Upper lobe of left lung (tissue), 6 donors: ENCODE results near the gene HABP2. TPM values are rescaled to one million over a fixed set of nuclear protein-coding genes. Genes with fewer than 3 reads are reported as not detected.
A peak's percentile ranks its signal among the peaks of the same experiment; 100 is the strongest.

Experiments
- ATAC-seq, 2 donors: fragments of 200-7000 bp; cut with Tn5 transposase; one replicate each; pipeline ENCODE4 v1.9.1; 2022; ENCODE audit warnings: mild to moderate bottlenecking in 2 of 2, moderate library complexity in 2 of 2; ENCODE audit not compliant: low FRiP score in 2 of 2
- DNase-seq, 2 donors: peaks; one replicate each; pipeline ENCODE4 v3.0.0-alpha.2; 2019 to 2020
- H3K27ac ChIP-seq, 4 donors: fragments of 200-600 bp; sonication (generic); one replicate each; pipeline ENCODE4 v1.5.1; 2016 to 2019
- H3K27me3 ChIP-seq, 4 donors: fragments of 200-600 bp; sonication (generic); one replicate each; pipeline ENCODE4 v1.5.1; 2017 to 2019
- H3K36me3 ChIP-seq, 4 donors: fragments of 200-600 bp; sonication (generic); one replicate each; pipeline ENCODE4 v1.5.1; 2016 to 2019
- H3K4me1 ChIP-seq, 4 donors: fragments of 200-600 bp; sonication (generic); one replicate each; pipeline ENCODE4 v1.5.1; 2018 to 2019
- H3K4me3 ChIP-seq, 4 donors: fragments of 200-600 bp; sonication (generic); one replicate each; pipeline ENCODE4 v1.5.1; 2017 to 2019; ENCODE audit warnings: mild to moderate bottlenecking in 2 of 4, moderate library complexity in 1 of 4
- H3K9me3 ChIP-seq, 4 donors: fragments of 200-600 bp; sonication (generic); one replicate each; pipeline ENCODE4 v1.5.1; 2018 to 2019
- EP300 ChIP-seq, 4 donors: sonication (generic); formaldehyde crosslinking; IDR thresholded peaks; one replicate each; pipeline ENCODE4 v1.5.1; 2017; ENCODE audit warnings: antibody characterized with exemption in 4 of 4, control low read depth in 2 of 4
- POLR2A ChIP-seq, 4 donors: fragments of 450-650 bp; IDR thresholded peaks; one replicate each; pipeline ENCODE4 v1.5.1; 2016 to 2017; ENCODE audit warnings: antibody characterized with exemption in 4 of 4, mild to moderate bottlenecking in 2 of 4
- POLR2AphosphoS5 ChIP-seq, 2 donors: sonication (generic); formaldehyde crosslinking; IDR thresholded peaks; one replicate each; pipeline ENCODE4 v1.5.1; 2017; ENCODE audit warnings: antibody characterized with exemption in 2 of 2
- WGBS, 2 donors: methylation state at CpG; one replicate each; pipeline ENCODE4 v1.1.5; 2017 to 2018; 5-methylcytosine and 5-hydroxymethylcytosine counted together
- total RNA-seq, 6 donors: library from RNA; depleted of rRNA in 4 of 6; stranded (reverse); fragments of >200 nt in 4 of 6; gene quantifications; one replicate each; pipeline versions ENCODE4 v1.1.0 to v1.2.1, GENCODE V29; 2016 to 2021
- TF ChIP-seq, protein P1 (sequence below), 6 experiments: fragments of 450-650 bp in 4 of 6; fragments of 200-600 bp in 2 of 6; sonication (generic) in 2 of 6; IDR thresholded peaks; one replicate each; pipeline ENCODE4 v1.5.1; 2016 to 2019; ENCODE audit warnings: antibody characterized with exemption in 6 of 6
- donor health status: DM: no; HTN: no; CAD: no; lungs with moderate emphysema.
- donor health status: DM: no; HTN: yes; CAD: no; lungs with severe emphysema.

The HABP2 gene
- total RNA-seq, 6 donors from 2014 or later, result 0.15 to 10.3 (median 1.3) TPM; not detected in 2

DNA sequence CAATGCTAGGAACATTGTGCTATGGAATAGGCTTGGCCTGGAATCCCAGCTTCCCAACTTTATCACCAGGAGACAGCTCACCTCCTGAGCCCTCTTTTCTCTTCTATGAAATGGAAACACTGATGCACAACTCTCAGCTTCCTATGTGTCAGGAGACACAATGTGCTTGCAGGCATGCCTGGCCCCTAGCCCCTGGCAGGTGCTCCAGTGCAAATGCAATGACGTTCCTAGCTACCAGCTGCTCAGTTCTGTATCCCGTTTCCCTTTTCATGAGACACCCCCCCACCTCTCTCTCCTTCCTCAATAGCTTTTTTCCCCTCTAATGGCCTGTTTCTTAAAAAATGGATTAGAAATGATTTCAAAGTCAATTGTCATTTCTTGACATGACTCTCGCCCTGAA is 30.7 kb downstream of the HABP2 start:
- DNase-seq (no peak), ATAC-seq (no peak)
- Histone ChIP-seq H3K4me1 (no peaks in the 10 kb centered on the region), H3K36me3 (no peaks in the 10 kb centered on the region), H3K9me3 (no peaks in the 10 kb centered on the region), H3K27ac (no peak overlapping the region), H3K4me3 (no peak overlapping the region), H3K27me3 (no peaks in the 10 kb centered on the region)
- 45 to 58% methylated on average over 3 of the region's 3 CpGs for WGBS, 2 donors
- TF ChIP-seq POLR2A (IDR thresholded peaks at IDR 0.05) (no peak), POLR2AphosphoS5 (IDR thresholded peaks at IDR 0.05) (no peak), EP300 (IDR thresholded peaks at IDR 0.05) (no peak)
- TF ChIP-seq, protein P1, sequence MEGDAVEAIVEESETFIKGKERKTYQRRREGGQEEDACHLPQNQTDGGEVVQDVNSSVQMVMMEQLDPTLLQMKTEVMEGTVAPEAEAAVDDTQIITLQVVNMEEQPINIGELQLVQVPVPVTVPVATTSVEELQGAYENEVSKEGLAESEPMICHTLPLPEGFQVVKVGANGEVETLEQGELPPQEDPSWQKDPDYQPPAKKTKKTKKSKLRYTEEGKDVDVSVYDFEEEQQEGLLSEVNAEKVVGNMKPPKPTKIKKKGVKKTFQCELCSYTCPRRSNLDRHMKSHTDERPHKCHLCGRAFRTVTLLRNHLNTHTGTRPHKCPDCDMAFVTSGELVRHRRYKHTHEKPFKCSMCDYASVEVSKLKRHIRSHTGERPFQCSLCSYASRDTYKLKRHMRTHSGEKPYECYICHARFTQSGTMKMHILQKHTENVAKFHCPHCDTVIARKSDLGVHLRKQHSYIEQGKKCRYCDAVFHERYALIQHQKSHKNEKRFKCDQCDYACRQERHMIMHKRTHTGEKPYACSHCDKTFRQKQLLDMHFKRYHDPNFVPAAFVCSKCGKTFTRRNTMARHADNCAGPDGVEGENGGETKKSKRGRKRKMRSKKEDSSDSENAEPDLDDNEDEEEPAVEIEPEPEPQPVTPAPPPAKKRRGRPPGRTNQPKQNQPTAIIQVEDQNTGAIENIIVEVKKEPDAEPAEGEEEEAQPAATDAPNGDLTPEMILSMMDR (IDR thresholded peaks at IDR 0.05), result no peak

DNA sequence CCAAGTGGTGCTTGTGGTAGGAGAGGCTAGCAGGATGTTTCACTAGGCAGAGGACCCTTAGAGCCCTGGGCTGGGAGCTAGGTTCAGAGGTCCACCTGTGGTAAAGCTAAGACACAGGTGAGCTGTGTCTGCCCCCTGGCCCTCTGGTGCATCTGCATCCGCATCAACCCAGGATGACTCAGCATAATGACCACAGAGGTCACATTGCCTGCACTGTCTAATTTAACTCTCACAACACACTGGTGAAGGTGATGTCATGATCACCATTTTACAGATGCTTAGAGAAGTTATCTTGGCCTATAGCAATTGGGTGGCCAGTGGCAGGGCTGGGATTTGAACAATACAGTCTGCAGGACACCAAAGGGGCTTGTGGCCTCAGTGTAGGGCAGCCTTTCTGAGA is 33.1 kb downstream of the HABP2 start:
- H3K4me1 ChIP-seq, result no peaks in the 10 kb centered on the region
- TF ChIP-seq POLR2A (IDR thresholded peaks at IDR 0.05) (no peak), POLR2AphosphoS5 (IDR thresholded peaks at IDR 0.05) (no peak), EP300 (IDR thresholded peaks at IDR 0.05) (no peak)
- TF ChIP-seq, protein P1 (IDR thresholded peaks at IDR 0.05), result no peak
- ATAC-seq (no peak), DNase-seq (no peak)
- no peak overlapping the region for H3K4me3 ChIP-seq
- H3K27ac ChIP-seq, result no peak overlapping the region
- H3K27me3 ChIP-seq, result no peaks in the 10 kb centered on the region
- H3K9me3 ChIP-seq, result no peaks in the 10 kb centered on the region
- no peaks in the 10 kb centered on the region for H3K36me3 ChIP-seq
- 75% methylated on average over 1 of the region's 1 CpG; no CpG with 5 or more reads in 1 of the 2 donors for WGBS, 2 donors

DNA sequence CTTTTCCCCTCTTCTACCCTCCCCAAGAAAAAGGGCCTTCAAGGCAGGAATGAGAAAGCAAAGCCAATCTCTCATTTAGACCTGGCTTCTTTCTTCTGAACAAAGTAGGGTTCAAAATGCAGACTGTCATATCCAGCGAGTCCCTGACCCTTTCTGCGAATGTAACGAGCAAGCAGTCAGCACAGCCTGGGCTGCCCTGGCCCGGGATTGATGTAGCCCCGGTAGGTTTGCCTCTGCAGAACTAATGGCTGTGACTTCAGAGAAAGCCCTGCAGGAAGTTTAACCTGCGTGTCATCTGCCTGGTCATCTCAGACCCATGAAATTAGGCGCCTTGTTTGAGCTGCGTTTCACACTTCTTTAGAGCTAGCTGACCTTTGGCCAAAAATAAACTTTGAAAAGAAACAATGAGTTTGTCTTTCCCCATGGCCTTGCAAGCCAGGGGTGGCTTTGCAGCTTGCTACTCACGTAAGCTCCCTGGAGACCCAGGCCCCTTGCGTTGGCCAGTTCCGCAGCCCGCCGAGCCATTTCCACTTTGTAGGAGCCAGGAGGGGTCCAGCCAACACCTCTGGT is 36.4 kb downstream of the HABP2 start:
- Histone ChIP-seq H3K4me3 (no peak overlapping the region), H3K27ac (no peak overlapping the region), H3K27me3 (no peaks in the 10 kb centered on the region), H3K36me3 (no peaks in the 10 kb centered on the region), H3K9me3 (no peaks in the 10 kb centered on the region), H3K4me1 (no peaks in the 10 kb centered on the region)
- DNase-seq (peak in 1 of 2 donors; percentile 48), ATAC-seq (no peak)
- TF ChIP-seq EP300 (IDR thresholded peaks at IDR 0.05), result no peak
- TF ChIP-seq POLR2AphosphoS5 (IDR thresholded peaks at IDR 0.05), result no peak
- TF ChIP-seq POLR2A (IDR thresholded peaks at IDR 0.05), result no peak
- TF ChIP-seq, protein P1 (IDR thresholded peaks at IDR 0.05), result no peak
- WGBS, 2 donors, result 78 to 83% methylated on average over 13 of the region's 13 CpGs

DNA sequence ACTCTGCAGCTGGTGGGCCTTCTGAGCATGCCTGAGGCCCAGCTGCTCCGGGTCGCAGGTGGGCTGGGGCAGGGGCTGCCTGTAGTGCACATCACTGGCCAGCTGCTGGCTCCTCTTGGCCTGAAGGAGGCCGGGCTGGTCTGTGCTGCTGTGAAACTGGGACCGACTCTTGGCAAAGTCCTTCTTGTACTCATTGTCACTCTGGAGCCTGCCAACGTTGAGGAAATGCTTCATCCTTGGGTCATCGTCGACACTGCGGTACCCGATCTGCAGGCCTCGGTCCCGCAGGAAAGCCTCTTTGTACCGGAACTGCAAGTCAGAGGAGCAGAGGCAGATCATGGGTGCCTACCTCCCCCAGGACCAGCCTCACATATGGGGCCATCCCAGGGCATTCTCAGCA is 37.7 kb downstream of the HABP2 start:
- Histone ChIP-seq H3K27ac (no peak overlapping the region), H3K4me3 (no peak overlapping the region), H3K27me3 (no peaks in the 10 kb centered on the region), H3K4me1 (no peaks in the 10 kb centered on the region), H3K36me3 (no peaks in the 10 kb centered on the region), H3K9me3 (no peaks in the 10 kb centered on the region)
- DNase-seq, result peak in 1 of 2 donors; percentile 40
- 80 to 94% methylated on average over 1 to 11 of the region's 12 CpGs for WGBS, 2 donors
- TF ChIP-seq, protein P1 (IDR thresholded peaks at IDR 0.05), result no peak
- TF ChIP-seq EP300 (IDR thresholded peaks at IDR 0.05), result no peak
- no peak for TF ChIP-seq POLR2AphosphoS5 (IDR thresholded peaks at IDR 0.05)
- no peak for TF ChIP-seq POLR2A (IDR thresholded peaks at IDR 0.05)
- no peak for ATAC-seq

DNA sequence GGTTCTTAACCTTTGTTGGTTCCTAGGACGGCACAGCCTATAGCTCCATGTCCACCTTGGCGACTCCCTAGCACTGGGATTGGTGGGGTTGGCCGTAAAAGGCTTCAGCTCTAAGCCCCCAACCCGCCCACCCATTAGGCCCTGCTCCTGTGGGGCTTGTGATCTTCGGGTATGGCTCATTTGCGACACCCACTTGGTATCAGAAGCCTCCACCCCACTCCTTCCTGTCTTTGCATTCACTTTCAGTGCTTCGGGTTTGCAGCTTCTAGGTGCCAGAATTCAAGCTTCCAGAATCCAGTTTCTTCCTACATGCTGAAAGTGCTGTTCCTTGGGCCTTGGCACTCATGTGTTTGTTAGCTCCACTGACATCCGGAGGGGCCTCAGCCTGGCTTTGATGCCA is 39.5 kb downstream of the HABP2 start:
- H3K27me3 ChIP-seq, result no peaks in the 10 kb centered on the region
- H3K9me3 ChIP-seq, result no peaks in the 10 kb centered on the region
- TF ChIP-seq POLR2A (IDR thresholded peaks at IDR 0.05) (no peak), EP300 (IDR thresholded peaks at IDR 0.05) (no peak), POLR2AphosphoS5 (IDR thresholded peaks at IDR 0.05) (no peak)
- TF ChIP-seq, protein P1 (IDR thresholded peaks at IDR 0.05), result no peak
- H3K4me1 ChIP-seq, result no peaks in the 10 kb centered on the region
- no peaks in the 10 kb centered on the region for H3K36me3 ChIP-seq
- no peak overlapping the region for H3K4me3 ChIP-seq
- DNase-seq (no peak), ATAC-seq (no peak)
- no peak overlapping the region for H3K27ac ChIP-seq
- 76 to 83% methylated on average over 4 to 8 of the region's 8 CpGs for WGBS, 2 donors
